Erythroblast (primary cell): ENCODE data around the gene TAF11L2.
"Not testable (repeated sequence)": the region's sequence is repeated elsewhere in the genome, so short reads cannot be mapped to it uniquely, and the experiment has no call there.

Experiments
- DNase-seq, 2 experiments: peaks; one replicate each; lab custom pipeline; 2025; lab: John Stamatoyannopoulos, UW
- GATA1 ChIP-seq: IDR thresholded peaks from 2 replicates; pipeline ENCODE4 v1.6.1; 2011; ENCODE audit warnings: low read depth, mild to moderate bottlenecking, control low read depth, low read length, moderate library complexity
- POLR2A ChIP-seq: IDR thresholded peaks from 2 replicates; pipeline ENCODE4 v1.6.1; 2011; ENCODE audit warnings: mild to moderate bottlenecking, low read length

Gene TAF11L2

DNA sequence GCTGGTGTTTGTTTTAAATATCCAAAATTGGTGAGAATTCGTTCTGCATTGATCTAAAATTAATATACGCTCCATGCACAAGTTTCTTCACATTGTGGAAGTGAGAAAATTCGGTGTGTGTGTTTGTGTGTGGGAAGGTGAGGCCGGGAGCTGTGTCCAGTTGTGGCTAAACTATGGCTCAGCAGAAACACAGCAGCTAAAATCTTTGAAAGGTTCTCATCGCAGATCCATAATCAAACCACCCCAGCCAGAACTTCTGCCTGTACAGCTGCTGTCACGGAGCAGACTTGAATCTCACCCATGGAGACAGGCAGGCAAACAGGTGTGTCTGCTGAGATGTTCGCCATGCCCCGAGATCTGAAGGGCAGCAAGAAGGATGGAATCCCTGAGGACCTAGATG lies at the start of gene TAF11L2:
TSS of gene TAF11L2 (plus strand) at position 301 of the 400 bp plus-strand sequence.
- DNase-seq = not testable (repeated sequence)

DNA sequence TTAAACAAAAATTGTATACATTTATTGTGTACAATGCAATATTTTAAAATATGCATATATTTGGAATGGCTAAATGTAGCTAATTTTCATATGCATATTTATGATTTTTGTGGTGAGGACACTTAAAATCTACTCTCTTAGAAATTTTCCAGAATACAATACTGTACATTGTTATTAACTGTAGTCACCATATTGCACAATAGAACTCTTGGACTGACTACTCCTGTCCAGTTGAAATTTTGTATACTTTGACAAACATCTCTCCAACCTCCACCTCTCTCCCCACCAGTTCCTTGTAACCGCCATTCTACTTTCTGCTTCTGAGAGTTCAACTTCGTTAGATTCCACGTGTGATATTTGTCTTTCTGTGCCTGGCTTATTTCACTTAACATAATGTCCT lies 49.2 kb upstream of the TAF11L2 start:
- DNase-seq = no peak
- TF ChIP-seq GATA1 (no peak), POLR2A (no peak)

DNA sequence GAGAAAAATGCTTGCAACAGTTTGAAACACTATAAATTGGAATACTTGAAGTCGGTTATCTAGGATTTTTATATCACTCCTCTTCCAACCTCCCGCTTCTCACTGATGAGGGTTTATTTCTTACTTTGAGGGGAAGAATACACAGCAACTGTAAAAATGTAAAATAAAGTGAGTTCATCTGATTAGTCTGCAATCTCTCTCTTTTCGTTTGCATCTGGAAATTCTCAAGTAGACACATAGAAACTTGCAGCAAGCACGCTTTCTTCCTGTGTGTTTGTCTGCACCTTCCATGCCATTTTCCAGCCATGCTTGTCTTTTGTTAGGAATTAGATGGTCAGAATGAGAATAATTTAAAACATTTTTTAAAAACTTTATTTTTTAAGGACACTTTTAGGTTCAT lies 45.1 kb upstream of the TAF11L2 start:
- no peak for TF ChIP-seq POLR2A
- TF ChIP-seq GATA1 = no peak
- DNase-seq = no peak

DNA sequence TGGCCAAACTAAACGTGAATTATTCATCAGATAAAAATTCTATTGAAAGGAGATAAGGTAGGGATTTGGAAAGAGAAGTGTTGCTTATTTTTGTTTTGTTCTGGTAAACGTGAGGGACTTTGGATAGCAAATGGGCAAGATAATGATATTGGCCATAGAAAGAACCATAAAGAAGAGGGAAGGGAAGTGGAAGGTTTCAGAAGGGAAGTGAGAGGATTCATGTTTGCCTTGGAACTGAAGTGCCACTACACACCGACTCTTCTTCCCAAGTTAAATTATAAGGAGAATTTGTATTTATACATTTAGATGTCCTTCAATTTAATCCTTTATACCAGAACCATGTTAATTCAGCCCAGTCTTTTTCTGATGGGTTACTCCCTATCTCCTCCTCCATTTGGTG lies 42.1 kb upstream of the TAF11L2 start:
- TF ChIP-seq POLR2A = no peak
- no peak for TF ChIP-seq GATA1
- no peak for DNase-seq

DNA sequence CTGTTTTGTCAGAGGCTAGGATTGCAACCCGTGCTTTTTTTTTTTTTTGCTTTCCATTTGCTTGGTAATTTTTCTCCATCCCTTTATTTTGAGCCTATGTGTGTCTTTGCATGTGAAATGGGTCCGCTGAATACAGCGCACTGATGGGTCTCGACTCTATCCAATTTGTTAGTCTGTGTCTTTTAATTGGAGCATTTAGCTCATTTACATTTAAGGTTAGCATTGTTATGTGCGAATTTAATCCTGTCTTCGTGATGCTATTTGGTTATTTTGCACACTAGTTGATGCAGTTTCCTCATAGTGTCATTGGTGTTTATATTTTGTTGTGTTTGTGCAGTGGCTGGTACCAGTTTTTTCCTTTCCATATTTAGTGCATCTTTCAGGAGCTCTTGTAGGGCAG lies 36.2 kb upstream of the TAF11L2 start:
- no peak for TF ChIP-seq GATA1
- no peak for TF ChIP-seq POLR2A
- no peak for DNase-seq

DNA sequence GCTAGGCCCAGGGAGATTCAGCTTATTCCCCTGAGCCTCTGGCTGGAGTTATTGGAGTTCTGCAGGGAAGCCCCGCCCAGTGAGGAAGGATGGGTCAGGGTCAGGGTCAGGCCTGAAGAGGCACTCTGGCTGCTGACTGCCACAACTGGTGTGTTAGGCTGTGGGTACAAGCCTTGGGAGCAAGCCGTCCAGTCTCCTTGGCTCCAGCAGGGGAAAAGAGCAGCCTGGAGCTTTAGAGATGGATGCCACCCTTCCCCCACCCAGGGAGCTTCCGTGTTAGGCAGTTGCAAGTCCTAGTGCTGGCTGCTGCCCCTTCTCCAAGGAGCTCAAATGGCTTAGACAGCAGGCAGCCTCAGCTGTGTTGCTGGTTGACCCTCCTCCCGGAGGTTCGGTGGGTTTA lies 34.4 kb upstream of the TAF11L2 start:
- TF ChIP-seq POLR2A (no peak), GATA1 (no peak)
- DNase-seq = no peak

DNA sequence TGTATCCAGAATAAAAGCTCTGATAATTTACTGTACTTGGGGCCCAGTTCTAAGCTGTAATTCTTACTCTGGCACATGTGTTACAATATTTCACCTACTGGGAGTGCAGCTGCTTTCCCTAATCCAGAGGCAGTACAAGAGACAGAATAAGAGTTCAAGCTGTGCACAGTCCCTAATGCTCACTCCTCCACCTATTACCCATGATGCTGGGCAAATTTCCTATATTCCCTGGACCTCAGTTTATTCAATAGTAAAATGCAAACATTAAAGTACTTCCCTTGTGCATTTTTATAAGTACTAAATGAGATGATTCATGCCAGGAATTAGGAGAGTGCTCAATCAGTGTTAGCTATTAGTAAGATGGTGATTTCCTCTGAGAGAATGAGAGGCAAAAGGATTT lies 28.0 kb upstream of the TAF11L2 start:
- no peak for TF ChIP-seq GATA1
- TF ChIP-seq POLR2A = no peak
- DNase-seq = no peak

DNA sequence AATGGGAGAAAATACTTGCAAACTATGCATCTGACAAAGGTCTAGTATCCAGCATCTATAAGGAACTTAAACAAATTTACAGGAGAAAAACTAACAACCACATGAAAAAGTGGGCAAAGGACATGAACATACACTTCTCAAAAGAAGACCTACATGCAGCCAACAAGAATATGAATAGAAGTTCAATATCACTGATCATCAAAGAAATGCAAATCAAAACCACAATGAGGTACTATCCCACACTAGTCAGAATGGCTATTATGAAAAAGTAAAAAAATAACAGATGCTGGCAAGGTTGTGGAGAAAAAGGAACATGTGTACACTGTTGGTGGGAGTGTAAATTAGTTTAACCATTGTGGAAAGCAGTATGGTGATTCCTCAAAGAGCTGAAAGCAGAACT lies 23.0 kb upstream of the TAF11L2 start:
- DNase-seq = not testable (repeated sequence)

DNA sequence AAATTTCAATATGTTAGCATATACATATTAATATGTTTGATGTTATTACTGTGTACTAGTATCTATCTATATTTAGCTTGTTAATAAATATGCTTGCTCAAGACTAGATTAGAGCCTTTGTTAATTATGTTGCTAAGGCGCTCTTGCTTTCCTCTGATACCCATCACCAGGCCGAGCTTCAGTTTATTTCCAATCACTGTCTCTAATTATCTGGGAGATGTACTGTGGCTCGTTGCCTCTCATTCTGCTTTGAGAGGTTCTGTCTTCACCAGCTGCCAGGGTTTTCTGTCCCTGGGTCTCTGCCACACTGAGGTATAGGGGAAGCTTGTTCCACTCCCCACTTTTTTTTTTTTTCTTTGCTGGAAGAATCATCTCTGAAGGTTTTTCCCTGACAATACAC lies 21.0 kb upstream of the TAF11L2 start:
- TF ChIP-seq POLR2A (no peak), GATA1 (no peak)
- DNase-seq = no peak

DNA sequence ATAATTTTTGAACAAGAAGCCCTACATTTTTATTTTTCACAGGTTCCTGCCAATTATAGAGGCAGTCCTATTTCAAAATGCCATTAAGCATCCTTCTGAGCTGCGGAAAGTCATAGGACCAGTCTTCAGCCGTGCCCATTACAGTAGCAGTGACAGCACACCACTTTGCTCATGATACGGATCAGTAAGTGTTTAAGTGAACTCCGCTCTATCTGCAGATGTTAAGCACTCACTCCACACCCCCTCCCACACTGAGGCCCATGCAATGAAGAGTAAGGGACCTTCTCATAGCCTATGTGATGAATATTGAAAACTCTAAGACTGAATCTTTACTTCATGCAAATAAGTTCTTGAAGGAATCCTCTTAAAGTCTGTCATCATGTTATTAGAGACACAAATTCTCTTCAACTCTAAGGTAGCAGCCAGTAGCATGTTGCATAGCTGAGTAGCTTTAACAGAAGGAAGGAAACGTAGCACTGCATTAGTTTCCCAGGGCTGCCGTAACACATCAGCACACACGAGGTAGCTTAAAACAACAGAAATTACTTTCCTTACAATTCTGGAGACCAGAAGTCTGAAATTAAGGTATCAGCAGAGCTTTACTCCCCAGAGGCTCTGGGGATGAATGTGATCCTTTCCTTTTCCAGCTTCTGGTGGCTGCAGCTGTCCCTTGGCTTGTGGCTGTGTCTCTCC lies 20.3 kb upstream of the TAF11L2 start:
- no peak for TF ChIP-seq POLR2A
- TF ChIP-seq GATA1 = no peak
- no peak for DNase-seq

DNA sequence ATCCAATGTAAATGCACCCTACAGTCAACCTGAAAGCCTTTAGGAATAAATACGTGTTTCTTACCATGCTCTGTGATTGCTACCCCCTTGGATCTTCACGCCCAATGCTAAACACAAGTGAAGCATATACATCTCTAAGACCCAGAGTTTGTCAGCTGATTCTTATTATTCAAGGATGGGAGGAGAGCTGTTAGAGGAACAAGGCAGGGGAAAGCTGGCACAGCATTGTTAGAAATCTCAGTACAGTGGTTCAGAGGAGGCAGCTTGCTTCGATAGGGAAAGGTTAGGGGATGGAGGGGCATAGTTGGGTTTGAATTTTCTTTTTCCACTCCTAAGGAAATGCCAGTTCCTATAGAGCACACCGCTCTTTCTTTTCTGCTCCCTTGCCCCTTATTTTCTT lies 16.7 kb upstream of the TAF11L2 start:
- no peak for DNase-seq
- TF ChIP-seq POLR2A = no peak

DNA sequence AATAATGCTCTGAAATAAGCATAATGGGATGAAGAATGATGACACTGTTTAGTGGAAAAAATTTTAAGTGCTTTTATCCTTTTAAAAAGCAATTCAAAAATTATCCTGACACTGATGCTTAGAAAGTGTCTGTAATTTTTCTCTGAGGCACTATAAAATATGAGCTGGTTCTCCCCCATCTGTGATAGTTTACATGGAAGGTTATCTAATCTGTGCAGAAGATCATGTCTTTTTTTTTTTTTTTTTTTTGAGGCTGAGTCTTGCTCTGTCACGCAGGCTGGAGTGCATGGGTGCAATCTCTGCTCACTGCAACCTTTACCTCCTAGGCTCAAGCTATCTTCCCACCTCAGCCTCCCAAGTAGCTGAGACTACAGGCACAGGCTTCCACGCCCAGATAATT lies 15.2 kb upstream of the TAF11L2 start:
- TF ChIP-seq POLR2A (no peak), GATA1 (no peak)
- DNase-seq = peak in 1 of 2 experiments; percentile 8

DNA sequence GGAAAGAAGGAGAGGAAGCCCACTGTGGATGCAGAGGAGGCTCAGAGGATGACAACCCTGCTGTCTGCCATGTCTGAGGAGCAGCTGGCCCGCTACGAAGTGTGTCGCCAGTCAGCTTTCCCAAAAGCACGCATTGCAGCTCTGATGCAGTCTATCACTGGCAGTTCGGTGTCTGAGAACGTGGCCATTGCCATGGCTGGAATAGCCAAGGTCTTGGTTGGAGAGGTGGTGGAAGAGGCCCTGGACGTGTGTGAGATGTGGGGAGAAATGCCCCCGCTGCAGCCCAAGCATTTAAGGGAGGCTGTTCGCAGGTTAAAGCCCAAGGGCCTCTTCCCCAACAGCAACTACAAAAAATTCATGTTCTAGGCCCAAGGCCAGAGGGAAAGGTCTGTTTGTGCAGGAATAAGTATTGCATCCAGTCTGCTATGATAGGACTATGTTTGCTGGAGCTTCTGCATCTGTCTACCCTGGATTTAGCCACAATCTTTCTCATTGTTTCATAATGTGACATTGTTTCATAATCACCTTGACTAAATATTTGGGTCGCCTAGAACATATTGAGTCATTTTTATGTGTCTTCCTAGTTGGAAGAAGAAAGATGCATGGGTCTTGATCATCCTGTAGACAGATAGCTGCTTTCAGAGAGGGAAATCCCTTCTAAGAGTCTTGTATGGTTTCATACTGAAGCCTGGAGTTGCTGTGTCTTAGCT lies 11.4 kb upstream of the TAF11L2 start:
- not testable (repeated sequence) for DNase-seq

DNA sequence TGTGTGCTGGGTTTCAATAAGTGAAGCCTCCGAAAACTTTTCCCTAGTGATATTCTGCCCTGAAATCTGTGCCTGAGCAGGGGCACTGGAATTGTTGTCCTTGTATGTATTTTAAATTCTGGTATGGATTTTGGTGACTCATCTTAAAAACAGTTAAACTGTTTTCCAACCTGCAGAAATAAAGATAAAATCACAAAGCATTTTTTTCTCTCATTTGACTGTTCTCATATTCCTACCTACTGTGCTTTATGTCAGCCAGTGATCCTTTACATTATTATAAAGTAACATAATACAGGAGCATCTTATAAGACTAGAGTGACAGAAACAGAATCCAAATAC lies 10.9 kb upstream of the TAF11L2 start:
- no peak for TF ChIP-seq POLR2A
- TF ChIP-seq GATA1 = no peak
- no peak for DNase-seq

DNA sequence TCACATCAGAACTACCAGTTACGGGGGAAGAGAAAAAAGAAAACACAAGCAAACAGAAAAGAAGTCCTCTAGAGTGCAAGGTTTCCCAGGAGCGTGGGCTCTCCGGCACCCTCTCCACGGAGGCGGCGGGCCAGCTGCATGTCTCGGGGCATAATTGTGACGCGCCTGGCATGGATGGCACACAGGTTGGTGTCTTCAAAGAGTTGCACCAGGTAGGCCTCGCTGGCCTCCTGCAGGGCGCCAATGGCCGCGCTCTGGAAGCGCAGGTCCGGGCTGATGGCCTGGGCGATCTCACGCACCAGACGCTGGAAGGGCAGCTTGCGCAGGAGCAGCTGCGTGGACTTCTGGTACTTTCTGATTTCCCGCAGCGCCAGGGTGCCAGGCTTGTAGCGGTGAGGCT lies 6.8 kb upstream of the TAF11L2 start:
- DNase-seq = not testable (repeated sequence)
